Daoy (cell line): ENCODE data around the gene PTPN5. TPM values are rescaled to one million over a fixed set of nuclear protein-coding genes. Genes with fewer than 3 reads are reported as not detected.
A peak's percentile ranks its signal among the peaks of the same experiment; 100 is the strongest.
"Not testable (repeated sequence)": the region's sequence is repeated elsewhere in the genome, so short reads cannot be mapped to it uniquely, and the experiment has no call there.

ENCODE experiments used
- DNase-seq: peaks from one replicate; pipeline ENCODE4 v3.0.0-alpha.2; 2015; ENCODE audit warnings: low read depth
- total RNA-seq: library from RNA; depleted of rRNA; stranded (reverse); fragments of >200 nt; shearing (Covaris generic); gene quantifications from 2 replicates; pipeline ENCODE4 v1.2.3, GENCODE V29; 2014; rRNA removed

PTPN5 gene
- 0.29 TPM in 1 of 2 replicates, not detected in the other for total RNA-seq

GRCh38 chr11:18791207-18791968, at the start of gene PTPN5:
Gene PTPN5 (minus strand): TSS chr11:18791798. CDS start chr11:18771958, 19,840 bp downstream.
- DNase-seq, result peak; percentile 24

- no peak for DNase-seq
These were observed 44.8 kb upstream of the PTPN5 start for GRCh38 chr11:18836417-18836816.

DNA sequence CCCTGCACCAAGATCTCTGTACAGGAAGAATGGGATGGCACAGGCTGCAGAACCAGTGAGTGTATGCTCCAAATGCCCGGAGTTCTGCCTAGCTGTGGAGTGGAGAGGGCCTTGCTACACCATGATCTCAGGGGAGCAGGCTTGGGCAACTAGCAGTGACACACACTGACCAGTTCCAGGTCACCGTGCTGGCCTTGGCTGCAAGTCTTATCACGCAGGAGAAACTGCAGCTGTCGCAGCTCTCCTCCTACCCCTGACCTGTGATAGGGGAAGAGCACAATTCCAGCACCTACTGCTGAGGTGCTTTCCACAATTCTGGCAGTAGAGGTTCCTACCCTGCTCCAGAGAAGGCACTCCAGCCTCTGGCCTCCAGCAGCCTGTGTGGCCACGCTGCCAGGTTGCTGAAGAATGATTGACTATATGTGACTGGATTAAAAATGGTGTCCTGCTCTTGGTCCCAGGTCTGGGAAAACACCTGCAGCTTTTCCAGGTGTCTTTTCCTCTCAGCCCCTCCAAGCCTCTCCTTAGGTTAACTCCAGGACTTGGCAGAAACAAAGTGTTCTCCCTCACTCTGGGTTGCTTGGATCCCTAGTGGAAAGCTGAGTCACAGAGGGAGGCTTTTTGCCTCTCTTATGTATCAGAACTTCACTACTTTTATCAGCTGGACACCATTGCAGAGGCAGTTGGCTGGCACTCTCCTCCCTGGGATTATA, 43.3 kb upstream of the PTPN5 start:
- DNase-seq, result no peak

- DNase-seq, result not testable (repeated sequence)
These were observed 28.6 kb upstream of the PTPN5 start for GRCh38 chr11:18820160-18820559.

DNA sequence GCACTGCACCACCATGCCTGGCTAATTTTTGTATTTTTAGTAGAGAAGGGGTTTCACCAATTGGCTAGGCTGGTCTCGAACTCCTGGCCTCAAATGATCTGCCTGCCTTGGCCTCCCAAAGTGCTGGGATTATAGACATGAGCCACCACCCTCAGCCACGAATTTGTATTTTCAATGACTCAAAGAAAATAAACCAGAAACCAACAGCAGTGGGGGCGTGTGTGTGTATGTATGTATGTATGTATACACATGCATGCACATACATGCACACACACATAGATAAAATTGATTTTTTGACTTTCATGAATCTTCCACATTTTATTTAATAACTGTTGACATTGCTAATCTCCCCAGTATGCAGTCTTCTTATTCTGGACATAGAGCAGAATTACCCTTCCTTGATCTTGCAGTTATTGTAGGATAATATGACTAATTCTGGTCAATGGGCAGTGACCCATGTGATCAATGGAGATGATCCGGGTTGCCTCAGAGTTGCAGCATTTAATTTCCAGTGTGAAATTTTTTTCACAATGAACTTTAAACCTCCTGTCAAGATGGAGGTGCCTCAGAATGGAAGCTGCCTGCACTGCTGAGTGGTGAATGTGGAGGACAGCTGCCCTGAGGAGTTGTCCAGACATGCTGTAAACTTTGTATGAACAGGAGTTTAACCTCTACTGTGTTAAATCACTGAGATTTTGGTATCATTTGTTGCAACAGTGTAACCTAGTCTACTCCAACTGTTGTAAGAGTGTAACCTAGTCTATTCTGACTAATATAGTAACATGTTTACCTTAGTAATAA, 12.8 kb upstream of the PTPN5 start:
- DNase-seq, result no peak

DNA sequence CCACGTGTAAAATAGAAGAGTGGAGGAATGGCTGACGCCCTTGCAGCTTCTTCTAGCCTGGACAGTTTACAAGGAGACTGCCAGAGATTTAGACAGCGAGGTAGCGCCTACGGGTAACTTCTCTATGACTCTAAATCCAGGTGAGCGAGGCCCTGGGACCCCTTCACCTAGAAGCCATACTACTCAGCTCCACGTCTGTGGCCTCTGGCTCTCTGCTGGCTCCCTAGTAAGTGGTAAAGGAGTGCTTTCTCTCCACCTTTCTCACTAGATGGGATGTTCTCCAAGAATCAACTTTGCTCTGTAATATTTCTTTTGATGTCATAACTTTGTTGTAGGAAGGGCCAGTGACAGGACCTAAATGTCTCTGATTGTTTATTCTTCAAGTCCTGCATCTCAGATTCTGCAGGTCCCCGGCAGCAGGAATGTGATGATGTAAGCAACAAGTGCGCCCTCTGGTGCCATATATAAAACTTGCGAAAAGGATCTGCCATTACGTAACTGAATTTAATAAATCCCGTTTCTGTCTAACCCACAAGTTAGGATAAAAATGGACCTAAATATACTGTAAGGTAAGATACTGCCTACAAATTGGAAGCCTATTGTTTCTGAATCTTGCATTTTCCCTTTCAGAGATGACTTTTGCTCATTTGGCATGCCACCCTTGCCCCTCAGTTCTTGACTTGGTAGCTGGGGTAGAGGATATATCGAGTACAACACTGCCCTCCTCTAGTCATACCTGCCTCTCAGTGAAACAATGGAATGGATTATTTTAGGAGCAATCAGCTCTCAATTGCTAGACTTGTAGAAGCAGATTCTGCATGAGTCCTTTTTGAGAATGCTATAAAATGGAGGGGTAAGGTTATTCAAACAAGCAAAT, 11.0 kb upstream of the PTPN5 start:
- DNase-seq, result peak; percentile 54

- no peak for DNase-seq
These were observed 7.3 kb upstream of the PTPN5 start for GRCh38 chr11:18798799-18799469.

GRCh38 chr11:18794956-18795355, 3.4 kb upstream of the PTPN5 start:
- DNase-seq, result no peak

- no peak for DNase-seq
These were observed 1.2 kb upstream of the PTPN5 start for GRCh38 chr11:18792827-18793226.

GRCh38 chr11:18791969-18792628, 501 bp upstream of the PTPN5 start:
- DNase-seq, result peak; percentile 10

DNA sequence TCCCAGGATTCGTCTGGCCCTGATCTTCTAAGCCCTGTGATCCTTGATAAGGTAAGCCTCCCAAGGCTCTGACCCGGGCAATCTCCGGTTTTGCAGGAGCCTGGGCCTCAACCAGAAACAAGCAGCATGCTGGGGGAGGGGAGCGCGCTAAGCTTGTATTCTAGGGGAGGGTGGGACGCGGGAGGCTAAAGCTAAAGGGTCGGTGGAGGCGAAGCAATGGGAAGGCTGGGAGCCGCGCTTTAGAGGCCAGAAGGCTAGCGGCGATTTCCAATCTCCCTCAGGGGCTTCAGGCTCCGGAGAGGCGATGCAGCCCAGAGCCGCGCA, 753 bp downstream of the PTPN5 start:
- DNase-seq, result no peak

GRCh38 chr11:18789942-18790341, 1.7 kb downstream of the PTPN5 start:
- no peak for DNase-seq

DNA sequence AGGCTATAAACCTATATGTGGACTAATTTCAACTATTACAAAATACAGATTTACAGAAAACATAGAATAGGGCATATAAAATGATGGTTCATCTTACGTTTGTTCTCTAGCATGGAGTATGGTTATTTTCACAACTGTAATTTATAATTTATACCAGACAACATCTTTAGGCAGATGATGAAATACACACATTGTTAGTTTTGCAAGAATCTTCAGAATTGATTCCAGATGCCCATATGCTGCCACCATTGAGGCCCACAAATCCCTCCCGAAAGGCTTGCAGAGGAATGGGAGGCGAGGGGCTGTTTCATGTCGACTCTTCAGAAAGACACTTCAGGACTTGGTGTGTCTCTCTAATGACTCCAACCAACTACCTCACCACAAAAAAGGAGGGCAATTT, 6.2 kb downstream of the PTPN5 start:
- DNase-seq, result no peak

GRCh38 chr11:18780896-18781295, 10.7 kb downstream of the PTPN5 start:
- DNase-seq, result no peak

DNA sequence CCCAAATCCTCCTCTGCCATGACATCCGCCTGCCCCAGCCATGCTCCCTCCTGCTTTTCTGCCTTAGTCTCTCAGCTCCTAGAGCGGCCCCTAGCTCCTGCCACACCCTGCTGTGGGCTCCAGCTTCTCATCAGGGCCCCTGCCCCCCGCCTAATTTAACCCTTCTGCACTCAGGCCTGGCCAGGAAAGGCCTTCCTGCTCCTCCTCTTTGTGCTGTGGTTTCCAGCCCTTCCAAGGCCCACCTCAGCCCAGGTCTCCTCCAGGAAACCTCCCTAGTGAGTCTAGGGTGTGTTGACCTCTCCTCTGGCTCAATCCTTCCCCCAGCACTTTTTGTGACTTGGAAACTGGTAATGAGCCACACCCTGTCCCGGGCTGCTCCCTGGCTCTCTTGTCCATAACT, 11.3 kb downstream of the PTPN5 start:
- DNase-seq, result no peak

DNA sequence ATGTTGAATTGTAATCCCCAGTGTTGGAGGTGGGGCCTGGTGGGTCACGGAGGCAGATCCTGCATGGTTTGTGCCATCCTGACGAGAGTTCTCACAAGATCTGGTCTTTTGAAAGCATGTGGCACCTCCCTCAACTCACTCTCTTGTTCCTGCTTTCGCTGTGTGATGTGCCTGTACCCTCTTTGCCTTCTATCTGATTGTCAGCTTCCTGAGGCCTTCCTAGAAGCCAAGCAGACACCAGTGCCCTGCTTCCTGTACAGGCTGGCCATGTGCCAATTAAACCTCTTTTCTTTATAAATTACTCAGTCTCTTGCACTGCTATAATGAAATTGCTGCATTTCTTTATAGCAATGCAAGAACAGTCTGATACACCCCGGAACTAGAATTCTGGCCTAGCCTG, 13.1 kb downstream of the PTPN5 start:
- DNase-seq, result no peak

DNA sequence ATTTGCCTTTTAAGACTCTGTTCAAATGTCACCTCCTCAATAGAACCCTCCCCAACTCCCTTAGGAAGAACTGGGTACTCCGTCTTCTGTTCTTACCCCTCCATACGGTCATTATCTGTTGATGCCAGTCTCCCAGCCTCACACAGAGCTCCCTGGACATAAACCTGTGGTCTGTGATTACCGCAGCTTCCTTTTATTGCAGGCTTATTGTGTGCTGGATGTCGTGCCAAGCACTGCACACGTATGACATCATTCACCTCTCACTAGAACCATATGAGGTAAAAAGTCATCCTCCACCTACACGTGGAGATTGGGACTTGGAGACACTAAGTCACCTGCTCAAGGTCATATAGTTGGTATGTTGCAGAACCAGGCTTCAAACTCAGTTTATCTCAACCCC, 15.3 kb downstream of the PTPN5 start:
- DNase-seq, result peak; percentile 28

GRCh38 chr11:18775492-18776292, 15.9 kb downstream of the PTPN5 start:
- peak; percentile 71 for DNase-seq

DNA sequence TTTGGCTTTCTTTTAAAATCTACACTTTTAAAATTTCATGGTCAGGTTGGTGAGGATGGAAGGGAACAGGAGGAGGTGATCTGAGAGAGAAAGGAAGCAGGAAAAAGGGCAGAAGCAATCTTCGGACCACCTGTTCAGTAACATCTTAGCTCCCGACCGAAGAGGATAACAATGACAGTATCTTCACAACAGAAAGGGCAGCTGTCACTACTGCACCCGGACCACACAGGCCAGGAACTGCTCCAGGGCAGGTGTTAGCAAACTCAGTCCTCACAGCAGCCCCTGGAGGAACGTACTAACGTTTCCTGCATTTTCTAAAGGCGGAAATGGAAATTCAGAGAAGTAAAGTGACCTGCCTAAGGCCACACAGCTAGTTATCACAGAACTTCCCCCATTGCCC, 16.8 kb downstream of the PTPN5 start:
- no peak for DNase-seq

GRCh38 chr11:18773681-18774080, 17.9 kb downstream of the PTPN5 start:
- no peak for DNase-seq
